H9 (cell line): ENCODE results near the gene CDH20. TPM values are rescaled to one million over a fixed set of nuclear protein-coding genes. Genes with fewer than 3 reads are reported as not detected.
A peak's percentile ranks its signal among the peaks of the same experiment; 100 is the strongest.

Experiments used
- DNase-seq: peaks from one replicate; pipeline ENCODE4 v3.0.0-alpha.2; 2017
- H2AFZ ChIP-seq: one replicate; pipeline ENCODE4 v1.6.1; 2013; ENCODE audit warnings: mild to moderate bottlenecking, low read length, control low read depth, moderate library complexity
- H2AK5ac ChIP-seq: 2 replicates; pipeline ENCODE4 v1.6.1; 2013; ENCODE audit warnings: low read length, control low read depth, mixed read lengths; ENCODE audit not compliant: insufficient read length
- H2BK120ac ChIP-seq: one replicate; pipeline ENCODE4 v1.6.1; 2013; ENCODE audit warnings: low read depth, mild to moderate bottlenecking, low read length, control low read depth, inconsistent platforms; ENCODE audit not compliant: poor library complexity, severe bottlenecking
- H2BK12ac ChIP-seq: 2 replicates; pipeline ENCODE4 v1.6.1; 2013; ENCODE audit warnings: low read length, control low read depth, mixed read lengths, low read depth; ENCODE audit not compliant: insufficient read length
- H2BK15ac ChIP-seq: 2 replicates; pipeline ENCODE4 v1.6.1; 2013; ENCODE audit warnings: low read depth, low read length, control low read depth
- H2BK20ac ChIP-seq: one replicate; pipeline ENCODE4 v1.6.1; 2013; ENCODE audit warnings: low read depth, mild to moderate bottlenecking, low read length, control low read depth, inconsistent platforms; ENCODE audit not compliant: poor library complexity, severe bottlenecking
- H2BK5ac ChIP-seq: 2 replicates; pipeline ENCODE4 v1.6.1; 2013; ENCODE audit warnings: low read length, control low read depth, mixed read lengths; ENCODE audit not compliant: insufficient read length
- H3K14ac ChIP-seq: 2 replicates; pipeline ENCODE4 v1.6.1; 2013; ENCODE audit warnings: low read length, control low read depth; ENCODE audit not compliant: insufficient read depth
- H3K18ac ChIP-seq: 2 replicates; pipeline ENCODE4 v1.6.1; 2013; ENCODE audit warnings: low read depth, mild to moderate bottlenecking, mixed read lengths, low read length, control low read depth; ENCODE audit not compliant: insufficient read length
- H3K23ac ChIP-seq: 2 replicates; pipeline ENCODE4 v1.6.1; 2013; ENCODE audit warnings: low read length, control low read depth, mixed read lengths, low read depth; ENCODE audit not compliant: insufficient read length
- H3K23me2 ChIP-seq: 2 replicates; pipeline ENCODE4 v1.6.1; 2013; ENCODE audit warnings: low read depth, mild to moderate bottlenecking, mixed read lengths, low read length, control low read depth; ENCODE audit not compliant: insufficient read length, poor library complexity, severe bottlenecking
- H3K27ac ChIP-seq: 2 replicates; pipeline ENCODE4 v1.5.1; 2013; ENCODE audit warnings: low read length, control low read depth, mixed read lengths, low read depth; ENCODE audit not compliant: insufficient read length
- H3K27me3 ChIP-seq: 2 replicates; pipeline ENCODE4 v1.6.1; 2013; ENCODE audit warnings: low read length, control low read depth, inconsistent platforms; ENCODE audit not compliant: insufficient read depth
- H3K4ac ChIP-seq: 2 replicates; pipeline ENCODE4 v1.6.1; 2013; ENCODE audit warnings: low read depth, mild to moderate bottlenecking, control low read depth, inconsistent platforms, low read length, moderate library complexity
- H3K4me1 ChIP-seq: 2 replicates; pipeline ENCODE4 v1.6.1; 2013; ENCODE audit warnings: low read length, control low read depth, inconsistent platforms; ENCODE audit not compliant: insufficient read depth
- H3K4me2 ChIP-seq: 2 replicates; pipeline ENCODE4 v1.6.1; 2013; ENCODE audit warnings: low read length, control low read depth, mixed read lengths; ENCODE audit not compliant: insufficient read length, insufficient read depth
- H3K56ac ChIP-seq: 2 replicates; pipeline ENCODE4 v1.6.1; 2013; ENCODE audit warnings: low read depth, mild to moderate bottlenecking, mixed read lengths, low read length, control low read depth; ENCODE audit not compliant: insufficient read length
- H3K79me1 ChIP-seq: 2 replicates; pipeline ENCODE4 v1.6.1; 2013; ENCODE audit warnings: low read depth, mild to moderate bottlenecking, moderate library complexity, low read length, control low read depth, inconsistent platforms; ENCODE audit not compliant: insufficient read depth, poor library complexity, severe bottlenecking
- H3K79me2 ChIP-seq: 2 replicates; pipeline ENCODE4 v1.6.1; 2013; ENCODE audit warnings: low read length, control low read depth, inconsistent platforms; ENCODE audit not compliant: insufficient read depth
- H3K9ac ChIP-seq: 2 replicates; pipeline ENCODE4 v1.6.1; 2013; ENCODE audit warnings: low read length, control low read depth, mixed read lengths; ENCODE audit not compliant: insufficient read length; ENCODE audit errors: extremely low read depth
- H3K9me3 ChIP-seq: one replicate; pipeline ENCODE4 v1.6.1; 2013; ENCODE audit warnings: low read depth, low read length, inconsistent platforms; ENCODE audit not compliant: control insufficient read depth
- H3T11ph ChIP-seq: one replicate; pipeline ENCODE4 v1.6.1; 2013; ENCODE audit warnings: mild to moderate bottlenecking, low read length, control low read depth, inconsistent platforms
- H4K20me1 ChIP-seq: one replicate; pipeline ENCODE4 v1.6.1; 2013; ENCODE audit not compliant: control insufficient read depth, insufficient read length, insufficient read depth
- H4K5ac ChIP-seq: 2 replicates; pipeline ENCODE4 v1.6.1; 2013; ENCODE audit warnings: low read depth, mild to moderate bottlenecking, mixed read lengths, low read length, control low read depth; ENCODE audit not compliant: insufficient read length
- H4K8ac ChIP-seq: replicated peaks from 2 replicates; pipeline ENCODE4 v1.6.1; 2013; ENCODE audit warnings: low read length, control low read depth, mixed read lengths, low read depth; ENCODE audit not compliant: insufficient read length
- H4K91ac ChIP-seq: 2 replicates; pipeline ENCODE4 v1.6.1; 2013; ENCODE audit warnings: low read depth, mild to moderate bottlenecking, moderate library complexity, mixed read lengths, low read length, control low read depth; ENCODE audit not compliant: insufficient read length
- H3K27ac Mint-ChIP-seq, 3 experiments: 2 replicates in 2 of 3; 3 replicates in 1 of 3; pipeline ENCODE4 v1.8.0; 2020 to 2021; ENCODE audit warnings: mixed read lengths in 3 of 3, mild to moderate bottlenecking in 1 of 3, moderate library complexity in 1 of 3
- H3K27me3 Mint-ChIP-seq: 2 replicates; pipeline ENCODE4 v1.8.0; 2021; ENCODE audit warnings: low read depth, mild to moderate bottlenecking, moderate library complexity, mixed read lengths
- H3K36me3 Mint-ChIP-seq, 3 experiments: 2 replicates in 2 of 3; 3 replicates in 1 of 3; pipeline ENCODE4 v1.8.0; 2020 to 2021; ENCODE audit warnings: low read depth in 3 of 3, mixed read lengths in 3 of 3; ENCODE audit not compliant: insufficient read depth in 1 of 3
- H3K4me1 Mint-ChIP-seq, 2 experiments: 2 replicates each; pipeline ENCODE4 v1.8.0; 2020; ENCODE audit warnings: mixed read lengths in 2 of 2
- H3K4me3 Mint-ChIP-seq, 2 experiments: 2 replicates in 1 of 2; 3 replicates in 1 of 2; pipeline ENCODE4 v1.8.0; 2020 to 2021; ENCODE audit warnings: mild to moderate bottlenecking in 2 of 2, mixed read lengths in 2 of 2, moderate library complexity in 1 of 2
- H3K9me3 Mint-ChIP-seq, 2 experiments: 2 replicates in 1 of 2; 3 replicates in 1 of 2; pipeline ENCODE4 v1.8.0; 2020; ENCODE audit warnings: mild to moderate bottlenecking in 2 of 2, mixed read lengths in 2 of 2, moderate library complexity in 1 of 2
- CTCF ChIP-seq: fragments of 200-600 bp; sonication (generic); conservative IDR thresholded peaks from 3 replicates; pipeline ENCODE4 v1.8.0; 2021; ENCODE audit warnings: antibody characterized with exemption, mild to moderate bottlenecking
- total RNA-seq: library from RNA; stranded (reverse); gene quantifications from 2 replicates; pipeline ENCODE4 v1.2.1, GENCODE V29; 2021

The CDH20 gene
- total RNA-seq, 1 experiment from 2014 or later, result not detected

GRCh38 chr18:61394983-61395382, 61.8 kb downstream of the CDH20 start:
- Mint-ChIP-seq H3K36me3 (no peaks in the 10 kb centered on the region), H3K27me3 (no peaks in the 10 kb centered on the region), H3K4me3 (no peak overlapping the region)

More at GRCh38 chr18:61394983-61395382, 61.8 kb downstream of the CDH20 start:
- Mint-ChIP-seq H3K27ac (peak overlapping the region in 2 of 3 experiments; percentile 43 to 65; a peak in 3 of 7 replicates), H3K9me3 (no peaks in the 10 kb centered on the region; a peak in 1 of 5 replicates), H3K4me1 (no peaks in the 10 kb centered on the region)
- no peak overlapping the region for H3K9ac ChIP-seq
- H4K20me1 ChIP-seq, result no peaks in the 10 kb centered on the region
- no peak overlapping the region for H4K91ac ChIP-seq
- no peak overlapping the region for H2BK20ac ChIP-seq
- no peak for DNase-seq
- no peak overlapping the region for H3K18ac ChIP-seq
- no peaks in the 10 kb centered on the region for H3K4me1 ChIP-seq
- H2BK5ac ChIP-seq, result no peak overlapping the region
- no peak overlapping the region for H4K5ac ChIP-seq
- no peak overlapping the region for H3K14ac ChIP-seq
- H2BK15ac ChIP-seq, result no peak overlapping the region
- H3K79me1 ChIP-seq, result no peaks in the 10 kb centered on the region
- no peak overlapping the region for H3K56ac ChIP-seq
- H3K79me2 ChIP-seq, result no peaks in the 10 kb centered on the region
- no peaks in the 10 kb centered on the region for H3K23me2 ChIP-seq
- no peak for TF ChIP-seq CTCF
- H3K27ac ChIP-seq, result no peak overlapping the region
- H3K4me2 ChIP-seq, result no peak overlapping the region
- H3K4ac ChIP-seq, result no peak overlapping the region
- H2BK120ac ChIP-seq, result no peak overlapping the region
- no peak overlapping the region for H4K8ac ChIP-seq
- H3K9me3 ChIP-seq, result no peaks in the 10 kb centered on the region
- H3K27me3 ChIP-seq, result no peaks in the 10 kb centered on the region
- no peak overlapping the region for H3K23ac ChIP-seq
- no peak overlapping the region for H2AK5ac ChIP-seq
- no peak overlapping the region for H2BK12ac ChIP-seq
- no peak overlapping the region for H3T11ph ChIP-seq
- H2AFZ ChIP-seq, result no peak overlapping the region
